ENCODE data around the gene EGF.

DNA sequence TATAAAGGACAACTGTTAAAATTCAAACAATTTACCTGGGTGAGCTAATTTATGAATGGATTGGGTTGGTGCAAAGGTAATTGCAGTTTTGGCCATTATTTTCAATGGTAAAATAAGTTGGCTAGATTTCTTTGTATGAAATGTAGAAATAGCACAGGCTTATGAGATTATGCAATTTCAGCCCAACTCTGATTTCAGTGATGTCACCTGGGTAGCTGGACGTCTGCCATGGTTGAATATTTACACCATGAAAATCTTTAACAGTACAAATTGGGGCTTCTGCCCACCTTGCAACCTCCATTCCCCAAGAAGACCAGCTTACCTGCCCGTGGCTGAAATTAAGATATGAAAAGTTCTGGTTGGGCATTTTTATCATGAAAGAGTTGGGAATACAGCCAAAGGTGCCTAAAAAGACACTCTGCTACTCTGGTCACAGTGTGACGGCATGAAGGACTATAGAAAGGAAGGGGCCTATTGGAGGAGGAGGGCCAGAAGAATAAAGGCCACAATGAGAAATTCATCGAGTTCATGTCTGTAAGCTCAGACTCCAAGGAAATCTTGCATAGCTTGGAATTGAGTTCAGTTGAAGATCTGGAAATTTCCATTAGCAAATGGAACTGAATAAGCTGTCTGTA, 29.7 kb downstream of the EGF start:
- TF ChIP-seq POLR2A (IDR thresholded peaks at IDR 0.05) (no peak), CTCF (IDR thresholded peaks at IDR 0.05) (no peak)

Measured in testis (tissue), 2 donors.